ELR (cell line): ENCODE measurements around the gene DMRT1.
"Not testable (repeated sequence)": the region's sequence is repeated elsewhere in the genome, so short reads cannot be mapped to it uniquely, and the experiment has no call there.

ENCODE experiments used
- DNase-seq: peaks from one replicate; pipeline ENCODE4 v3.0.0-alpha.2; 2015; ENCODE audit warnings: low read depth

Gene DMRT1

GRCh38 chr9:998299-999110 is 157.0 kb downstream of the DMRT1 start:
- not testable (repeated sequence) for DNase-seq

- DNase-seq: no peak
These were observed 160.3 kb downstream of the DMRT1 start for GRCh38 chr9:1001838-1002237.

- DNase-seq: no peak
These were observed 161.2 kb downstream of the DMRT1 start for GRCh38 chr9:1002678-1003077.

- peak; percentile 59 for DNase-seq
These were observed 163.7 kb downstream of the DMRT1 start for GRCh38 chr9:1005043-1005667.

- DNase-seq: no peak
These were observed 165.8 kb downstream of the DMRT1 start for GRCh38 chr9:1007312-1007711.

GRCh38 chr9:1008216-1008615 is 166.7 kb downstream of the DMRT1 start:
- no peak for DNase-seq

GRCh38 chr9:1009101-1009707 is 167.7 kb downstream of the DMRT1 start:
- DNase-seq: peak; percentile 68

GRCh38 chr9:1013021-1013420 is 171.5 kb downstream of the DMRT1 start:
- DNase-seq: no peak

- DNase-seq: no peak
These were observed 172.7 kb downstream of the DMRT1 start for GRCh38 chr9:1014225-1014624.

GRCh38 chr9:1014640-1015039 is 173.1 kb downstream of the DMRT1 start:
- no peak for DNase-seq

- DNase-seq: peak; percentile 20
These were observed 176.6 kb downstream of the DMRT1 start for GRCh38 chr9:1018121-1018520.
